Measurements from ENCODE around the gene ADRB1.

ADRB1 gene

GRCh38 chr10:114027041-114027394 lies 16.6 kb upstream of the ADRB1 start:
- TF ChIP-seq CTCF (conservative IDR thresholded peaks at IDR 0.05; ENCODE audit: low read length), result no peak
- TF ChIP-seq EZH2phosphoT487 (IDR thresholded peaks at IDR 0.05; ENCODE audit: borderline replicate concordance), result no peak
- Histone ChIP-seq H3K27me3 (ENCODE audit: insufficient read depth, low read length, poor library complexity, severe bottlenecking) (no peaks in the 10 kb centered on the region), H3K9ac (ENCODE audit: low read depth, low read length, poor library complexity, severe bottlenecking) (no peak overlapping the region), H3K9me3 (ENCODE audit: insufficient read depth, low read depth, low read length) (no peaks in the 10 kb centered on the region), H3F3A (ENCODE audit: low read depth) (peaks cover 5% of the 10 kb centered on the region; the same call in 1 of the 2 replicates), H3K4me3 (ENCODE audit: low read length, poor library complexity, severe bottlenecking) (no peak overlapping the region), H3K79me2 (ENCODE audit: insufficient read depth, low read length) (no peaks in the 10 kb centered on the region), H3K9me2 (replicated peaks; ENCODE audit: low read depth, low read length) (no peaks in the 10 kb centered on the region), H3K36me3 (ENCODE audit: insufficient read depth, low read length) (no peaks in the 10 kb centered on the region), H3K4me2 (ENCODE audit: low read depth, low read length, poor library complexity, severe bottlenecking) (no peak overlapping the region), H3K4me1 (ENCODE audit: insufficient read depth, low read length, poor library complexity, severe bottlenecking) (peaks cover 39% of the 10 kb centered on the region), H4K20me1 (ENCODE audit: insufficient read depth, low read length, poor library complexity, severe bottlenecking) (no peaks in the 10 kb centered on the region), H2AFZ (ENCODE audit: low read length) (no peak overlapping the region)

- no peak overlapping the region for H2AFZ ChIP-seq (ENCODE audit: low read length)
- H3K79me2 ChIP-seq (ENCODE audit: insufficient read depth, low read length), result no peaks in the 10 kb centered on the region
- H3K36me3 ChIP-seq (ENCODE audit: insufficient read depth, low read length), result no peaks in the 10 kb centered on the region
- H3K9ac ChIP-seq (ENCODE audit: low read depth, low read length, poor library complexity, severe bottlenecking), result no peak overlapping the region
- H3K27me3 ChIP-seq (ENCODE audit: insufficient read depth, low read length, poor library complexity, severe bottlenecking), result no peaks in the 10 kb centered on the region
- H4K20me1 ChIP-seq (ENCODE audit: insufficient read depth, low read length, poor library complexity, severe bottlenecking), result no peaks in the 10 kb centered on the region
- H3K4me2 ChIP-seq (ENCODE audit: low read depth, low read length, poor library complexity, severe bottlenecking), result no peak overlapping the region
- peaks cover 42% of the 10 kb centered on the region for H3K4me1 ChIP-seq (ENCODE audit: insufficient read depth, low read length, poor library complexity, severe bottlenecking)
- no peaks in the 10 kb centered on the region for H3K9me2 ChIP-seq (replicated peaks; ENCODE audit: low read depth, low read length)
- no peak overlapping the region for H3K4me3 ChIP-seq (ENCODE audit: low read length, poor library complexity, severe bottlenecking)
- TF ChIP-seq EZH2phosphoT487 (IDR thresholded peaks at IDR 0.05; ENCODE audit: borderline replicate concordance), result no peak
- no peak for TF ChIP-seq CTCF (conservative IDR thresholded peaks at IDR 0.05; ENCODE audit: low read length)
- H3F3A ChIP-seq (ENCODE audit: low read depth), result peaks cover 5% of the 10 kb centered on the region; the same call in 1 of the 2 replicates
- H3K9me3 ChIP-seq (ENCODE audit: insufficient read depth, low read depth, low read length), result no peaks in the 10 kb centered on the region
Observed at GRCh38 chr10:114027951-114028350, 15.7 kb upstream of the ADRB1 start.

- H3K9ac ChIP-seq (ENCODE audit: low read depth, low read length, poor library complexity, severe bottlenecking), result no peak overlapping the region
- no peak overlapping the region for H3K4me3 ChIP-seq (ENCODE audit: low read length, poor library complexity, severe bottlenecking)
- peaks cover 44% of the 10 kb centered on the region for H3K4me1 ChIP-seq (ENCODE audit: insufficient read depth, low read length, poor library complexity, severe bottlenecking)
- H2AFZ ChIP-seq (ENCODE audit: low read length), result no peak overlapping the region
- no peaks in the 10 kb centered on the region for H3K9me3 ChIP-seq (ENCODE audit: insufficient read depth, low read depth, low read length)
- no peaks in the 10 kb centered on the region for H4K20me1 ChIP-seq (ENCODE audit: insufficient read depth, low read length, poor library complexity, severe bottlenecking)
- no peaks in the 10 kb centered on the region for H3K9me2 ChIP-seq (replicated peaks; ENCODE audit: low read depth, low read length)
- TF ChIP-seq CTCF (conservative IDR thresholded peaks at IDR 0.05; ENCODE audit: low read length) (no peak), EZH2phosphoT487 (IDR thresholded peaks at IDR 0.05; ENCODE audit: borderline replicate concordance) (no peak)
- H3K79me2 ChIP-seq (ENCODE audit: insufficient read depth, low read length), result no peaks in the 10 kb centered on the region
- H3K36me3 ChIP-seq (ENCODE audit: insufficient read depth, low read length), result no peaks in the 10 kb centered on the region
- H3K4me2 ChIP-seq (ENCODE audit: low read depth, low read length, poor library complexity, severe bottlenecking), result no peak overlapping the region
- H3K27me3 ChIP-seq (ENCODE audit: insufficient read depth, low read length, poor library complexity, severe bottlenecking), result no peaks in the 10 kb centered on the region
- peaks cover 5% of the 10 kb centered on the region; the same call in 1 of the 2 replicates for H3F3A ChIP-seq (ENCODE audit: low read depth)
Observed at GRCh38 chr10:114028425-114028824, 15.2 kb upstream of the ADRB1 start.

Measured in Loucy (cell line).